OCI-LY1 (cell line): ENCODE data around the gene EPHB2.

Experiments used
- H2AFZ ChIP-seq: fragments of 200-600 bp; sonication (generic), shearing (Covaris generic); 2 replicates; pipeline ENCODE4 v1.6.0; 2014; ENCODE audit warnings: antibody characterized with exemption, mild to moderate bottlenecking, low read length
- H3F3A ChIP-seq: fragments of 200-600 bp; sonication (generic), shearing (Covaris generic); 2 replicates; pipeline ENCODE4 v1.6.0; 2014; ENCODE audit warnings: mild to moderate bottlenecking, antibody characterized with exemption, low read length, moderate library complexity; ENCODE audit not compliant: insufficient read depth
- H3K27ac ChIP-seq: fragments of 200-600 bp; sonication (generic); 2 replicates; pipeline ENCODE4 v1.5.1; 2014; ENCODE audit warnings: low read length, mixed run types, mild to moderate bottlenecking, low read depth; ENCODE audit not compliant: poor library complexity, severe bottlenecking
- H3K27me3 ChIP-seq: fragments of 200-600 bp; sonication (generic); 2 replicates; pipeline ENCODE4 v1.6.0; 2014; ENCODE audit warnings: antibody characterized with exemption, mild to moderate bottlenecking, low read length, moderate library complexity; ENCODE audit not compliant: insufficient read depth
- H3K36me3 ChIP-seq: fragments of 200-600 bp; sonication (generic); 2 replicates; pipeline ENCODE4 v1.6.1; 2014; ENCODE audit warnings: mild to moderate bottlenecking, antibody characterized with exemption, low read length, moderate library complexity, mixed read lengths; ENCODE audit not compliant: insufficient read depth
- H3K4me1 ChIP-seq: fragments of 200-600 bp; sonication (generic); 2 replicates; pipeline ENCODE4 v1.5.1; 2014; ENCODE audit warnings: mild to moderate bottlenecking, low read length, moderate library complexity; ENCODE audit not compliant: insufficient read depth, severe bottlenecking
- H3K4me2 ChIP-seq: fragments of 200-600 bp; sonication (generic), shearing (Covaris generic); 2 replicates; pipeline ENCODE4 v1.6.1; 2014; ENCODE audit warnings: low read length
- H3K4me3 ChIP-seq: fragments of 200-600 bp; sonication (generic); 2 replicates; pipeline ENCODE4 v1.5.1; 2014; ENCODE audit warnings: low read length, low read depth, mild to moderate bottlenecking, mixed read lengths; ENCODE audit not compliant: poor library complexity, severe bottlenecking
- H3K79me2 ChIP-seq: fragments of 200-600 bp; shearing (Covaris generic); 2 replicates; pipeline ENCODE4 v1.6.1; 2016; ENCODE audit warnings: mixed run types, low read length, mixed read lengths; ENCODE audit not compliant: insufficient read depth
- H3K9ac ChIP-seq: fragments of 200-600 bp; sonication (generic), shearing (Covaris generic); 2 replicates; pipeline ENCODE4 v1.6.1; 2014; ENCODE audit warnings: mild to moderate bottlenecking, low read length, mixed read lengths
- H3K9me2 ChIP-seq: fragments of 200-600 bp; sonication (generic), shearing (Covaris generic); 2 replicates; pipeline ENCODE4 v1.6.1; 2014; ENCODE audit warnings: low read depth, mild to moderate bottlenecking, low read length, mixed read lengths
- H3K9me3 ChIP-seq: fragments of 200-600 bp; shearing (Covaris generic); 2 replicates; pipeline ENCODE4 v1.6.1; 2014; ENCODE audit warnings: low read length, mixed read lengths
- H4K20me1 ChIP-seq: fragments of 200-600 bp; sonication (generic), shearing (Covaris generic); 2 replicates; pipeline ENCODE4 v1.6.0; 2016; ENCODE audit warnings: mild to moderate bottlenecking, low read length; ENCODE audit not compliant: insufficient read depth
- CTCF ChIP-seq: fragments of 200-600 bp; sonication (generic), shearing (Covaris generic); IDR thresholded peaks from 2 replicates; pipeline ENCODE4 v1.5.1; 2017; ENCODE audit warnings: mild to moderate bottlenecking, antibody characterized with exemption, low read length, moderate library complexity, mixed read lengths
- EZH2 ChIP-seq: fragments of 200-600 bp; sonication (generic), shearing (Covaris generic); IDR thresholded peaks from 2 replicates; pipeline ENCODE4 v1.8.0; 2017; ENCODE audit warnings: borderline replicate concordance, mixed run types, mild to moderate bottlenecking, antibody characterized with exemption, low read length, moderate library complexity, mixed read lengths

Gene EPHB2

GRCh38 chr1:22951796-22952195 is 241.2 kb downstream of the EPHB2 start:
- Histone ChIP-seq H3K79me2 (no peaks in the 10 kb centered on the region), H3K4me1 (no peaks in the 10 kb centered on the region), H3K9ac (no peak overlapping the region), H3K27me3 (no peaks in the 10 kb centered on the region), H3K9me2 (no peaks in the 10 kb centered on the region), H2AFZ (no peak overlapping the region), H3K4me3 (no peak overlapping the region), H3K27ac (no peak overlapping the region), H3F3A (no peaks in the 10 kb centered on the region), H4K20me1 (no peaks in the 10 kb centered on the region), H3K9me3 (no peaks in the 10 kb centered on the region), H3K36me3 (no peaks in the 10 kb centered on the region), H3K4me2 (no peak overlapping the region)
- no peak for TF ChIP-seq EZH2
- TF ChIP-seq CTCF, result no peak

- Histone ChIP-seq H4K20me1 (no peaks in the 10 kb centered on the region), H3K4me1 (no peaks in the 10 kb centered on the region), H3K4me3 (no peak overlapping the region), H3F3A (no peaks in the 10 kb centered on the region), H3K9me2 (no peaks in the 10 kb centered on the region), H3K9me3 (no peaks in the 10 kb centered on the region), H3K27me3 (no peaks in the 10 kb centered on the region), H3K9ac (no peak overlapping the region), H3K36me3 (no peaks in the 10 kb centered on the region), H3K79me2 (no peaks in the 10 kb centered on the region), H3K27ac (no peak overlapping the region), H3K4me2 (no peak overlapping the region), H2AFZ (no peak overlapping the region)
- TF ChIP-seq CTCF (no peak), EZH2 (no peak)
Observed at GRCh38 chr1:22952694-22953056, 242.0 kb downstream of the EPHB2 start.

GRCh38 chr1:22953057-22953739 is 242.6 kb downstream of the EPHB2 start:
- Histone ChIP-seq H3K4me3 (no peak overlapping the region), H3K27ac (no peak overlapping the region), H3K9ac (no peak overlapping the region), H3K9me2 (no peaks in the 10 kb centered on the region), H3K4me1 (no peaks in the 10 kb centered on the region), H2AFZ (no peak overlapping the region), H3K79me2 (no peaks in the 10 kb centered on the region), H3K27me3 (no peaks in the 10 kb centered on the region), H3K4me2 (no peak overlapping the region), H3F3A (no peaks in the 10 kb centered on the region), H3K9me3 (no peaks in the 10 kb centered on the region), H3K36me3 (no peaks in the 10 kb centered on the region), H4K20me1 (no peaks in the 10 kb centered on the region)
- TF ChIP-seq EZH2 (no peak), CTCF (no peak)
